HG02981 (cell line): Measurements from ENCODE around the gene MCRIP2.
A peak's percentile ranks its signal among the peaks of the same experiment; 100 is the strongest.

Source experiments
- ATAC-seq: cut with Tn5 transposase; IDR thresholded peaks from one replicate; pipeline ENCODE4 v1.9.1; 2021; ENCODE audit warnings: mild to moderate bottlenecking, moderate library complexity; ENCODE audit not compliant: unreplicated experiment

MCRIP2 gene

DNA sequence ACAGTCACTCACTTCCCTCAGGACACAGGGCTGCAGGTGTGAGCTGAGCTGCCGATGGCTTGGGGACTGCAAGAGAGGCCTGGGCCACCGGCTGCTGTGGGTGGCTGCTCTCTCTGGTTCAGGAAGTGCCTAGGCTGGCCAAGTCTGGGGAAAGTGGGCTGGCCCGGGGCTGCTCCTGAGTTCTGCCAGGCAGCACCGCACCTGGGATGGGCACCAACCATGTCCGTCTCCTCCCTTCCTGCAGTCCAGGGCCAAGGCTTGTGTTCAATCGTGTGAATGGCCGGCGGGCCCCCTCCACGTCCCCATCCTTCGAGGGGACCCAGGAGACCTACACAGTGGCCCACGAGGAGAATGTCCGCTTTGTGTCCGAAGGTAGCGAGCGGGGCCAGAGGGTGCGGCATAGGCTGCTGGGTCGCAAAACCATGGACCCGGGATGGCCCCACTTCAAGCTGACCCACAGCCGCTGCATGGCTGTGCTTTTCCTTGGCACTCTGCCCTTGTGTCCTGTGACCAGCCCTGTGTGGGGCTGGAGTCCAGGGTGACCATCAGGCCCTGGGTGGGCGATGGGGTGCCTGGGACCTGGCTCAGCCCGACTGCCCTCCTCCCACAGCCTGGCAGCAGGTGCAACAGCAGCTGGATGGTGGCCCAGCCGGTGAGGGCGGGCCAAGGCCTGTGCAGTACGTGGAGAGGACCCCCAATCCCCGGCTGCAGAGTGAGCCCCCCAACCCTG lies 5.7 kb downstream of the MCRIP2 start:
- no peak for ATAC-seq

DNA sequence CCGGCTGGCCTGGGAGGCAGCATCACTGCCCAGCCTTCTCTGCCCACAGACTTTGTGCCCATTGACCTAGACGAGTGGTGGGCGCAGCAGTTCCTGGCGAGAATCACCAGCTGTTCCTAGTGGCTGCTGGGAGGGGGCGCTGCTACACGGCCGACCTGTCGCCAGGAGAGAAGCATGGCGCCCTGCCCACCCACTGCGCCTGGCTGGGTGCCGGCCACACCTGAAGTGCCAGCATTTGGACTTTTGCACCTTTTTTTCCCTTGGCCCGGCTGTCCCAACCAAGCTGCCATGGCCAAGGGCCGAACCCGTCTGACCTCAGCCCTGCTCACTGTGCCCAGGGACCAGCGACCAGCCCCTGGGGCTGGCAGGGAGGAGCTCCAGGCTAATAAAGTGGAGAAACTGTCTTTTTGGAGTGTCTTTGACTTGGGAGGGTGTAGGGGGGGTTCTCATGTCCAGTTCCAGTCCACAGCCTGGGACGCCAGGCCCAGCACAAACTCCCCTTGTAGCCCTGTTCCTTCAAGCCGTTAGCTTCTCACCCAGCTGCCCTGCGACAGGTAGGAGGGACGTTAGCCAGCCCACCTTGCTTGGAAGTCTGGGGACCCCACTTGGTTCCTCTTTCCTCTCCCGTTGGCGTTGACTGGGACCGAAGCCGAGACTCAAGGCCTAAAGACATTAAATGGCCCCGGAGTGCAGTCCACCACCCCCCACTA lies 6.6 kb downstream of the MCRIP2 start:
- ATAC-seq, result no peak

DNA sequence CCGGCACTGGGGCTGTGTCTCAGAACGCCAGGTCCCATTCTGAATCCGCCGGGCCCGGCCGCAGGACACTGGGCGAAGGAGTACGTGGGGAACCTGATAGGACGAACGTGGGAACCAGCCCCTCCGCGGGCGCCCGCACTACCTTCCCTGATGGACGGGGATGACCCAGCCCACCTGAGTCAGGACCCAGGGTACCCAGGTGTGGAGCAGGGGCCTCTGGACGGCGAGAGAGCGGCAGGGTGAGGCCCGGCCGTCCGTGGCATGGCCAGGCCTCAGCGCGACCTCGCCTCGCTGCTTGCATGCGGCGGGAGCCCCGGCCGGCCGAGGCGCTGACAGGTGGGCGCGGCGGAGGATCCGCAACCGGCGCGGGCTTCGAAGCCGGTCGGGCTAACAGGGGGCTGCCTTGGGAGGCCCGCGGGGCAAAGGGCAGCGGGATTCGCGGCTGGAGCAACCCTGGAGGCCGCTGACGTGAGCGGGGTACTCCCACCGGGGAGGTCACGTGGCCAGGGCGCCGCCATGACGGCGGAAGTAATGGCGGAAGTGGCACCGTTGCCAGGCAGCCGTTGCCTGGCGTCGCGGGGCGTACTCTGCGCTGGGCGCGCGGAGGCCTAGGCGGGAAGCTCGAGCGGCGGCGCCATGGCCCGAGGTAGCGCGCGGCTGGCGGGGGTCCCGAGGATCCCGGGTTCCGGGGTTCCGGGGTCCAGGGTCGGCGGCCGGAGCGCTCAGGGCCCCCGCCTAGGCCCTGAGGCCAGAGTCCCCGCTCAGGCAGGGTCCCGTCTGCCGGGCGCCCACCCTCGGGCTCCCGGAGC lies 7.4 kb downstream of the MCRIP2 start, which contains the start of gene WDR90:
Gene WDR90, plus strand, starts transcription at position 585 of the 809 bp plus-strand sequence. Its CDS starts 52 bp downstream, at position 637.
- peak; percentile 73 for ATAC-seq

DNA sequence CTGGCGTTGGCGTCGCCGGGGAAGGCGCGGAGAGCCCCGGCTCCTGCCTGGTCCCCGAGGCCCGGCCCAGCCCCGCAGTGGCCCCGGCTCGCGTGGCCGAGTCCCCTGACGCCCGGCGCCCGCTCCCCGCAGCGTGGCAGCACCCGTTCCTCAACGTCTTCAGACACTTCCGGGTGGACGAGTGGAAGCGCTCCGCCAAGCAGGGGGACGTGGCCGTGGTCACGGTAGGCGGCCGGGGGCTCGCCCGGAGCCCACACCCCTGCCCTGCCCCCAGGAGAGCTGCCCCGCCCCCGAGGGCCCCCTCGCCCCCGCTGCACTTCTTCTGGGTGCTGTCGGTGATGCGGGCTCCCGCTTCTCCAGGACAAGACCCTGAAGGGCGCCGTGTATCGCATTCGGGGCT lies 8.0 kb downstream of the MCRIP2 start:
- no peak for ATAC-seq

DNA sequence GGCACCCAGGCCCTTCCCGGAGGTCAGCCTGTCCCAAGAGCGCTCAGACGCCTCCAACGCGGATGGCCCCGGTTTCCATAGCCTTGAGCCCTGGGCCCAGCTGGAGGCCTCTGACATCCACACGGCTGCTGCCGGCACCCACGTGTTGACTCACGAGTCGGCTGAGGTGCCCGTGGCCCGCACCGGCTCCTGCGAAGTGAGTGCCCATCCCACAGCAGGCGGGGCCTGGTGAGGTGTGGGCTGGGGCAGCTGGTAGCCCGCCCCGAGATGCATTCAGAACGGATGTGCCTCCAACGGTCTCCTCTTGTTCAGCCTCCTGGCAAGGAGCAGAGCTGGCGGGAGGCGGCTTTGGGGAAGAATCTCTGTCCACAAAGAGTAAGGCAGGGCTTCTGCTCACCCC lies 10.2 kb downstream of the MCRIP2 start:
- no peak for ATAC-seq

DNA sequence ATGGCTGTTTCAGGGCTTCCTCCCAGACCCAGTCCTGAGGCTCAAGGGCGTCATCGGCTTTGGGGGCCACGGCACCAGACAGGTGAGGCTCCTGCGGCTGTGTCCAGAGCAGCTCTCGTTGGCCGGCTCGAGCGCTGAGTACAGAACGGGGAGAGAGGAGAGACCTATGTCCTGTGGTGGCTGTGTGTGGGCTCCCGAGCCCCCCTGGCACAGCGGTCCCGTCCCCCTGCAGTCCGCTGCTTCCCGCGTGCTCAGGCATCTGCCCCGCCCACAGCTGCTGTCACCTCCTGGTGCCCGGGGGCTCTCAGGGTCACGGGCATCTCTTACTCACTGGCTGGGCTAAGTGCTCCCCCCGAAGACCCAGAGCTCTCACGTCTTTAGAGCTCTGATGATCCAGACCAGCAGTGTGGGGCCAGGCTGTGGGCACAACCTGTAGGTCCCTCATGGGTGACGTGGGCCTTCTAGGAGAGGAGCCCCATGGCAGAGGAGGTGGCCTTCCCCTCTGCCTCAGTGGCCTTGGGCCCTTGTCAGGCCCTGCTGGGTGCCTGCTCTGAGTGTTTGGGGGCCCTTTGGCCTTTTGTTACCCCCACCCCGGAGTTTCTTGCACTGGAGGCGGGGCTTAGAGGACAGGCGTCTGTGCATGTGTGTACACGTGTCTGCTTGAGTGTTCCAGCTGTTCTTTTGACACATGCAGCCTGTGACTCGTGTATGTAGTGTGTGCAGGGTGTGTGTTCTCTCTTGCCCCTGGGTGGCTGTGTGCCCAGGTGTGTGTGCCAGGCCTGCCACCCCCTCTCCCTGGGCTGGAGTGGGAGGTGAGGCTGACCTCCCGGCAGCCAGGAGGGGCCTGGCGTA lies 11.1 kb downstream of the MCRIP2 start:
- ATAC-seq, result no peak

DNA sequence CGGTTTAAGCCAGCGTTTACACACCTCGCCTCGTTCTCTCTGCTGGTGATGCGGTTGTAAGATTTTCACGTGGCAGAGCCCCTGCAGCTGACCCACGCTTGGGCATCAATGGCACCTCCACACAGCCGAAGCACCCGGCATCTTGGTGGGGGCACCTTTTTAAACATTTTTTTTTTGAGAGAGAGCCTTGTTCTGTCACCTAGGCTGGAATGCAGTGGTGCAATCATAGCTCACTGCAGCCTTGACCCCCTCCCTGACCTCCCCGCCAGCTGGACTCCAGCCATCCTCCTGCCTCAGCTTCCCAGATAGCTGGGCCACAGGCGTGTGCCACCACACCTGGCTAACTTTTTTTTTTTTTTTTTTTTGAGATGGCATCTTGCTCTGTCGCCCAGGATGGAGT lies 12.4 kb downstream of the MCRIP2 start:
- ATAC-seq, result no peak

DNA sequence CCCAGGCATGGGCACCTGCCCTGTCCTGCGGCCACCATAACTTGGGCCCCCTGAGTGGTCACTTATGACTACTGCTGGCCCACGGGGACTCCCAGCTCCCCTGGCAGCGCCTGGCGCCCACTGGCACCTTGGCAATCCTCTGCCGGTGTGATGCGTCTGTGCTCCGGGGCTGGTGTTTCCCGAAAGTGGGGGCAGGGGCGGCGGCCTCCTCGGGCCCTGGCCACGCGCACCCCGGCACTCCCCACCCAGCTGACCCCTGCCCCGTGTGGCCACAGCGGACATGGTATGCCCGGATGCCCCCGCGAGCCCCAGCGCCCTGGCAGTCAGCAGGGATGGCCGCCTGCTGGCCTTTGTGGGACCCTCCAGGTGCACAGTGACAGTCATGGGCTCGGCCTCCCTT lies 15.9 kb downstream of the MCRIP2 start:
- ATAC-seq, result no peak

DNA sequence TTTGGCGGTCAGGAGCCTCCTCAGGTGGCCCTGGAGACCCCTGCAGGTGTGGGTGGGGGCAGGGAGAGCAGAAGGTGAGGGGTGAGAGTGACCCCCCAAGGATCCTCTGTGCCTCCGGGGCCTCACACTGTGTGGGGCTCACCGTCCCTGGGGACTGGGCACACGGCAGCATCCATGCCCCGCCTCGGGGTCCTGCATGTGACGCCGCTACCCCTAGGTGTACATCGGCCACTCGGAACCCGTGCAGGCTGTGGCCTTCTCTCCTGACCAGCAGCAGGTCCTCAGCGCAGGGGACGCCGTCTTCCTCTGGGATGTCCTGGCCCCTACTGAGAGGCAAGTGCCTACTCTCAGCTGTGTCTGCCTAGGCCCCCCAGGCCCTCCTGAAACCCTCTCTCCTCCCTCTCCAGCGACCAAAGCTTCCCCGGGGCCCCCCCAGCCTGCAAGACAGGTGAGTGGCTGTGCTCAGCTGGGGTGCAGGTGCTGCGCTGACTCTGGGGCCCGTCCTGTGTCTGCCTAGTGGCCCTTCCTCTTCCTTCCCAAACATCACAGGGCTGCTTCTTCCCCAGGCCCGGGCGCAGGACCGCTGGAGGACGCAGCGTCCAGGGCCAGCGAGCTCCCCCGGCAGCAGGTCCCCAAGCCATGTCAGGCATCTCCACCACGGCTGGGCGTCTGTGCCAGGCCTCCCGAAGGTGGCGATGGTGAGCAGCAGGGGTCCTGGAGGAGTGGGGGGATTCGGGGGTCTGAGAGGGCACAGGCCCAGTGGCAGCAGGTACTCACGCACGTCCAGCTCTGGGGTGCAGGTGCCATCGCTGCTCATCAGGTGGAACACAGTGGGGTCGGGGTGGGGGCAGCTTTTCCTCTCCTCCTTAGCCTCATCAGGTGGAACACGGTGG lies 17.3 kb downstream of the MCRIP2 start:
- ATAC-seq, result no peak

DNA sequence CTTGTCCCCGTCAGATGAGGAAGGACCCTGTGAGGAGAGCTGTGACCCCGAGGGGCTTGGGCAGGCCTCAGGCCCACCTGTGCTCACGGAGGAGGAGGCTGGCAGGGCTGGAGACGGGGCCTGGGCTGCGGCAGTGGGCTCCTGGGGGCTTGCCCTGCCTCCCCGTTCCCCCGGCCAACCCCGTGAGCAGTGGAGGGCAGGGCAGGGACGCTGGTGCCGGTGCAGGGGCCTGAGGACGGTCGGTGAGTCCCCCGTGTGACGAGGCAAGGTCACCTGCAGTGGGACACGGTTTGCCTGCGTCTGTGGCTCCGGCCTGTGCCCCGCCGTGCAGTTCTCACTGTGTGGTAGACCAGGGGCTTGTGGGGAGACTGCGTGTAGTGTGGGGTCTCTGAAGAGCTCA lies 18.0 kb downstream of the MCRIP2 start:
- no peak for ATAC-seq

DNA sequence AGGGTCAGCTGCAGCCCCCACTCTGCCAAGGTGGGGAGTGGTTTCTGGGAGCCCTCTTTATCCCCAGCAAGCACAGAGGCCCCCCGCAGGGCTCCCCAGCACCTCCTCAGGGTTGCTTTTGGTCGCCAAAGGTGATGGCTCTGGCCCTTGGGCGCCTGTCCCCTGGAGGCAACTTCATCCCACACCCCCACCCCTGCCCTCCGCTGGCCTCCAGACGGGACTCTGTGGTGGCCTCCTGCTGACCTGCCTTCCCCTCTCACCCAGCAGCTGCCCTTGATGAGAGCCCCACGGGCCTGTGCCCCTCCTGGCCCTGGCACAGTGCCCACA lies 18.5 kb downstream of the MCRIP2 start:
- no peak for ATAC-seq

DNA sequence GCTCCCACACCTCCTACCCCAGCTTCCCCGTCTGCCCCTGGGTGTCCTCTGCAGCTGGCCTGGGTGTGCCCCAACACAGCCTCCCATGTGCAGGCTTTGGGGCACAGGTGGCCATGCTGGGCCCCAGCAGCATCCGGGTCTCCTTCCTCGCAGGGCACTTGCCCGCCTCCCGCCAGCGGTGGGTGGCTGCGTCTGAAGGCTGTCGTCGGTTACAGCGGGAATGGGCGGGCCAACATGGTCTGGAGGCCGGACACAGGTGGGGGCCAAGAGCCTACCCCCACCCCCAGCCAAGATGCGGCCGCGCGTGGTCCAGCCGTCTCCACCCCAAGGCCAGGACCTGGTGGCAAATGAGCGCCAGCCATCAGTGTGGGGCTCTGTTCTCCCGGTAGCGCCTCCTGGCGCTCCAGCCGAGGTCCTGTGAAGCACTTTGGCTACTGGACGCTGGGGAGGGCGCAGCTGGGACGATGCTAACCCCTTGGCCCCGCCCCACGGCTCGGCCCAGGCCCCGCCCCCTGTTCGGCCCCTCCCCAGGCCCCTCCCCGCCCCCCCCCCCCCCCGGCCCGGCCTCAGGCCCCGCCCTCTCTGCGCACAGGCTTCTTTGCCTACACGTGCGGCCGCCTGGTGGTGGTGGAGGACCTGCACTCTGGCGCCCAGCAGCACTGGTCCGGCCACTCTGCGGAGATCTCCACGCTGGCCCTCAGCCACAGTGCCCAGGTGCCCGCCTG lies 19.0 kb downstream of the MCRIP2 start:
- peak; percentile 46 for ATAC-seq

DNA sequence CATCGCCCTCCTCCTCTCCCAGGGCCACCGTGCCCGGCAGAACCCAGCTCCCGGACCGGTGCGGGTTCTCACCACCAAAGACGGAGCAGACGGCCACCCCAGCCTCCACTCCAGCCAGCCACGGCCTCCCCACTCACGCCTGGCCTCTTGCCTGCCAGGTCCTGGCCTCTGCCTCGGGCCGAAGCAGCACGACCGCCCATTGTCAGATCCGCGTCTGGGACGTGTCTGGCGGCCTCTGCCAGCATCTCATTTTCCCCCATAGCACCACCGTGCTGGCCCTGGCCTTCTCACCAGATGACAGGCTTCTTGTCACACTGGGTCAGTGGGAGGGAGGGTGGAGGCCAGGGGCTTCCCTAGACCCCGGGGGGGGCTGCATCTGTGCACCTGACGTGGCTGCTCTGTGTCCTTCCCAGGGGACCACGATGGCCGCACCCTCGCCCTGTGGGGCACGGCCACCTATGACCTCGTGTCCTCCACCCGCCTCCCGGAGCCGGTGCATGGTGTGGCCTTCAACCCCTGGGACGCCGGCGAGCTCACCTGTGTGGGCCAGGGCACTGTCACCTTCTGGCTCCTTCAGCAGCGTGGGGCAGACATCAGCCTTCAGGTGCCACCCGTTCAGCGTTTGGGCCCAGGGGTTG lies 19.7 kb downstream of the MCRIP2 start:
- peak; percentile 6 for ATAC-seq

DNA sequence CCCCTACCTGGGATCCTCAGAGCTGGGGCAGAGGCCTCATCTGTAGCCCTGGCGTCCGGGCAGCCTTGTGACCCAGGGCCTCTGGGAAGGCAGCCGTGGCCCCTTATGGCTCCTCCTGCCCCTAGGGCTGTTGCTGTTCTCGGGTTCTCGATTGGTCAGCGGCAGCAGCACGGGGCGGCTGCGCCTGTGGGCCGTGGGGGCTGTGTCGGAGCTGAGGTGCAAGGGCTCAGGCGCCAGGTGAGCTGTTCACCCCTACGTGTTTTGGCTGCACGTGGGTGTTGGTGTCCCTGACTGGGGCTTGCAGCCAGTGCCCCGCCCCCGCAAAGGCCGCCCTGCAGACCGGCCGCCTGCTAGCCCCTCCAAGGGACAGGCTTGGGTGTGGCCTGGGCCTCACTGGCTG lies 20.5 kb downstream of the MCRIP2 start:
- no peak for ATAC-seq

DNA sequence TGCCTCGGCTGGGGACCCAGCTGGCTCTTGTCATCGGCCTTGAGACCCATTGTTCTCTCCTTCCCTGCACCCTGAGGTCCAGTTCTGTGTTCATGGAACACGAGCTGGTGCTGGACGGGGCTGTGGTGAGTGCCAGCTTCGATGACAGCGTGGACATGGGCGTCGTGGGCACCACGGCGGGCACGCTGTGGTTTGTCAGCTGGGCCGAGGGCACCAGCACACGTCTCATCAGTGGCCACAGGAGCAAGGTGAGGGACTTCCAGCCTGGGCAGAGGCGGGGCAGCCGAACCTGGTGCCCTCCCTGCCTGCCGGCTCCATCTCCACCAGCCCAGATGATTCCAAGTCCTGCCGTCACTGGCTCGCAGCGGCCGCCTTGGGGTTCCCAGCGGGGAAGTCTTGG lies 21.0 kb downstream of the MCRIP2 start:
- no peak for ATAC-seq

DNA sequence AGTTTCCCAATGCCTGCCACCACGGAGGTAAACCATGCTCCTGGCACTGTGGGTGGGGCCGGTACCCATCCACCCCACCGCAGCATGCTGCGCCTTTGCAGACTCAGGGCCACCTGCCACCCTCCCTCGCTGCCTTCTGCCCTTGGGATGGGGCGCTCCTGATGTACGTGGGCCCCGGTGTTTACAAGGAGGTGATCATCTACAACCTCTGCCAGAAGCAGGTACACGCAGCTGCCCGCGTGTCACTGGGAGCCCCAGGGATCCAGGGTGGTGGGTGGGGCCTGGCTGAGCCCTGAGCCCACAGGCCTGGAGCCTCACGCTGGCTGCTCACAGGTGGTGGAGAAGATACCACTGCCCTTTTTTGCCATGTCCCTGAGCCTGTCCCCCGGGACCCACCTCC lies 24.9 kb downstream of the MCRIP2 start:
- no peak for ATAC-seq

DNA sequence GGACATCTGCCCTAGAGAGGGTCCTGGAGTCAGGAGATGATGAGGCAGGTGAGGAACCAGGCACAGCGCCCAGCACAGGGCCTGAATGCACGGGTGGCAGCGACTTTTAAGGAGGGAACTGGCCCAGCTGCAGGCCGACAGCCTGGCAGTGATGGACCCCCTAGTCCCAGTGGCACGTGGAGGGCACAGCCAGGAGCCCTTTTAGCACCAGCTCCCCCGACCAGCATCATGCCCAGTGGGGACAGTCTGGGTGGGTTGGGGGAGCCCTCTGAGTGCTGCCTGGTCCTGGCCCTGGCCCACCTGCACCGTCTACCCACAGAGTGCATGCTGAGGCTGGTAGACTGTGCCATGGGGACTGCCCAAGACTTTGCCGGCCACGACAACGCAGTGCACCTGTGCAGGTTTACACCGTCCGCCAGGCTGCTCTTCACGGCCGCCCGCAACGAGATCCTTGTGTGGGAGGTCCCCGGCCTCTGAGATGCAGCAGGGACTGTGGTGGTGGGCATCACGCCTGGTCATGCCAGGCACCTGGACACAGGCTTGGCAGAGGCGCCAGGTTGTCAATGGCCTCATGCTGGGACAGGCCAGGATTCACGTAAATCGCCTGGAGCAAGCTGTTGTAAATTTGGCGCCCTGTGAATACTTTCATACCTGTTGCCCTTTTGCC lies 25.6 kb downstream of the MCRIP2 start:
- no peak for ATAC-seq
